ENCODE results near the gene PAXIP1.

Gene PAXIP1

DNA sequence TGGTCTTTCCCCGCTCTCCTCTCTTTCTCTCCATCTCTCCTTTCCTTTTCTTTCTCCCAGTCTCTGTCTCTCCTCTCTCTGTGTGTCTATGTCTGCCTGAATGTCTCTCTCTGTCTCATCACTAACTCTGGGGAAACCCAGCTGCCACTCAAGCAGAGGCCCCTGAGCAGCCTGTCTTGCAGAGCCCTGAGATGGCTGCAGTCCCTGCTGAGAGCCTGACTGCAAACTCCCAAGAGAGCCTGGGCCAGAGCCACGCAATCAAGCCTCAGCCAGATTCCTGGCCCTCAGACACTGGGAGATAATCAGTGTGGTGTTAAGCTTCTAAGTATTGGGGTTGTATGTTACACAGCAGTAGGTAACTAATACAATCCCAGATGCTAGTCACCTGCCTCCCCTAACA, 91.5 kb downstream of the PAXIP1 start:
- no peak for DNase-seq

- DNase-seq: no peak
Measured at GRCh38 chr7:154910977-154911376, 91.9 kb downstream of the PAXIP1 start.

DNA sequence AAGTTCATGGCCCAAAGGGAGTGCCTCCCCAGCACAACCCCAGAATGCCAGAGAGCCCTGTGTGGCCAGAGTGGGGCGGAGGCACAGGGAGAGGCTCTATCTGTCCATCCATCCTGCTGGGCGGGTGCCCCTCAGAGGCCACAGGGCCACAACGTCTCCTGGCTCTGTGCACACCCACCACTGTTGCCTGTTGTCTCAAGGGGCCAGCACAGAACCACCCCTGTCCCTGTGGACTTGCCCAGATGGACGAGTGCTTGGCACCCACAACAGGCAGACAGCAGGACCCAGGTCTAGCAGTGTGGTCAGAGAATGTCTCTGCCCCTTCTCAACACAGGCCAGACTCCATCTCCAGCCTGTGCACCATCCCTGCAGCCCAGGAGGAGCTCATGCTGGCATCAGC, 92.8 kb downstream of the PAXIP1 start:
- DNase-seq: no peak

DNA sequence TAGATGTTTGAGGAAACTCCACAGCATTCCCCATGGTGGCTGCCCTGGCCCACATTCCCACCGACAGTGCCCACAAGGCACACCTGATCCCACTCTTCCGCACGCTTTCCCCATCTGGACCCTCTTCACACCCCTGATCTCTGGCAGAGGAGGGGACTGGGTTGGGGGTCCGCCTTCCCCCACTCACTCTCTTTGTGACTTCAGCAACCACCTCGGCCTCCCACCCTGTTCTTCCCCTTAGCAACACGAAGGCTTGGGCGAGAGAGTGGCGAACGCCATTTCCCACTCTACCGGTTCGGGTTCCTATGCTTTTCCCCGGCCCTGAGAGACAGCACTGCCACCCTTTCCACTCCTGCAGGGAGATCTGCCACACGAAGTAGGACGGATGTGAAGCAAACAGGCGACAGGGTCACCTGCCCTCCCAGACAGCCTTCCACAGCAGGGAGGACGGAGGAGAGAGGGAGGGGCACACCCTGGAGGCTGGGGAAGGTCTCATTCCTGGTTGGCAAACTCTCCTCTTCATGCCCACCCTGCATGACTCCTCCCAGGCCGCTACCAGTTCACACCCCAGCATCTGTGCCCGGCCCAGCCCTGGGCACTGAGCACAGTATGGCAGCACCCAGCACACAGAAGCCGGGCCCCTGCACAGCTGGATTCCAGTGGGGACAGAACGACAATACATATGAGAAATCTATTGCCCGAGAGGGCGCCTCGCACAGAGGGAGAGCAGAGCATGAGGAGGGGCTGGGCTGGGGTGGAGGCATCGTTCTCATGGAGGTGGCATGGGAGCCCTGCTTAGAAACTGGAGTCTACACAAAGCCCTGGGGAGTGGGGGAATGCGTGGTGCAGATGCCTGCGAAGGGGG, 93.5 kb downstream of the PAXIP1 start:
- DNase-seq: no peak

GRCh38 chr7:154907651-154908620, 95.0 kb downstream of the PAXIP1 start:
- no peak for DNase-seq

GRCh38 chr7:154906736-154907355, 96.1 kb downstream of the PAXIP1 start:
- DNase-seq: no peak

- DNase-seq: no peak
Measured at GRCh38 chr7:154906201-154906600, 96.7 kb downstream of the PAXIP1 start.

GRCh38 chr7:154905615-154906014, 97.3 kb downstream of the PAXIP1 start:
- no peak for DNase-seq

GRCh38 chr7:154905146-154905545, 97.8 kb downstream of the PAXIP1 start:
- DNase-seq: no peak

GRCh38 chr7:154903083-154903731, 99.7 kb downstream of the PAXIP1 start:
- no peak for DNase-seq

- DNase-seq: no peak
Measured at GRCh38 chr7:154902600-154903082, 100.3 kb downstream of the PAXIP1 start.

DNA sequence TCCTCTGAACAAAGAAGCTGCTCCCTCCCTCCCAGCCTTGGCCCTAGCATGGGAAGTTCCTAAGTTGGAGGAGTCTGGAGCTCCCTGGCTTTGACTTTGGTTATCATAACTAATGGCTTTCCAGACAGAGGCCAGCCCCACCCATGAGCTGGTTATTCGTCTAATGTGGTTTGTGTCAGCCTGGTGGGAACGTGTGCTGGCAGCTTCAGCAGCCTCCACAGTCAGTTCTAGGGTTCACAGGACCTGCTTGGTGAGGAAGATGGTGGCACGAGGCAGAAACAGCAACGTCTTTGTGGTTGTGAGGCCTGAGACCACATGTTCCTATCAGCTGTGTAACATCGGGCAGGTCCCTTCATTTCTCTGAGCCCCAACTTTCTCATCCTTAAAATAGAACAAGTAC, 103.1 kb downstream of the PAXIP1 start:
- DNase-seq: no peak

DNA sequence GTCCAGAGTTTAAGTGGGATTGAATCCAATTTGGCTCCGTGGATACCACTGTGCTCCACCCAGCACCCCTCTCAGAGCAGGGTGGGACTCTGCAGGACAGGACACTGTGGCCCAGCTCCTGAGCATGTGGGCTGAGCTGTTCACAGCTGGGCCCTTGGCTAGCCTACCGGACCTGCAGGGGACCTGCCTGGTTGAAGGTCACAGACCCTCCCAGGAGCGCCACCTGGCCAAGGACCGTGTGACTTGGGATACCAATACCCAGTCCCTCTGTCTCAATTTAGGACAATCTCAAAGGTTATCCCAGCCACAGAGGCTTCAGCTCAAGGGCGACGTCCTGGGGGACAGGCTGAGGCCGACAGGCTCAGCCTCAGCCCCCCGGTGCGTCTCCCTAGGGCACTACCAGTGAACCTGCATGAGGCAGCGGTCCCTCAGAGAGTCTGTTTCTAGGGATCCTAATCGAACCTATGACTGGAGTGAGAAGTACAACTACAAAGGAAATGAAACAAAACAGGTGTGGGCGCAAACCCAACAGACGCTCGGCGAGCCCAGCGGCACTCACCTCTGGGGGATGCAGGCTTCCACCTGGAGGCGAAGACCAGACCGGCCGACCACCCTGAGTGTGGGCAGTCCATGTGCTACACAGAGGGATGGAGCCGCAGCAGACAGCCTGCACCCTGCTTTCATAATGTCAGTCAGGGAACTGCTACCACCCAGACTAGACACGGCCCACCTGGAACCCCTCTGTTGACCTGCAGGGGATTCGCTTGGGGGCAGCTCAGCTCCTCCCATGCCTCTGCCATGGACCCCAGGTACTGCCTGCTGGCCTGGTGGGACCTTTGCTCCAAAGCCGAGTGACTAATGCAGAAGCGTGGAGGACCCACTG, 103.7 kb downstream of the PAXIP1 start:
- DNase-seq: no peak

- DNase-seq: no peak
Measured at GRCh38 chr7:154896076-154896475, 106.8 kb downstream of the PAXIP1 start.
